Peyer's patch (tissue), 4 donors: ENCODE results near the gene NOG. TPM values are rescaled to one million over a fixed set of nuclear protein-coding genes. Genes with fewer than 3 reads are reported as not detected.

Experiments
- DNase-seq, 3 donors: peaks; one replicate each; pipeline ENCODE4 v3.0.0-alpha.2; 2017 to 2019
- H3K27ac ChIP-seq, 4 donors: fragments of 200-600 bp; sonication (generic); one replicate each; pipeline ENCODE4 v1.5.1; 2016 to 2019
- H3K27me3 ChIP-seq, 2 donors: fragments of 200-600 bp; sonication (generic); one replicate each; pipeline ENCODE4 v1.5.1; 2019
- H3K36me3 ChIP-seq, 3 donors: fragments of 200-600 bp; sonication (generic); one replicate each; pipeline ENCODE4 v1.5.1; 2016 to 2019
- H3K4me1 ChIP-seq, 4 donors: fragments of 200-600 bp; sonication (generic); one replicate each; pipeline ENCODE4 v1.5.1; 2016 to 2019
- H3K4me3 ChIP-seq, 4 donors: fragments of 200-600 bp; sonication (generic); 1 replicate in 3 of 4; 2 replicates in 1 of 4; pipeline ENCODE4 v1.5.1; 2016 to 2019; ENCODE audit warnings: mild to moderate bottlenecking in 1 of 4
- H3K9me3 ChIP-seq, 4 donors: fragments of 200-600 bp; sonication (generic); one replicate each; pipeline ENCODE4 v1.5.1; 2016 to 2019; ENCODE audit warnings: mild to moderate bottlenecking in 1 of 4
- POLR2A ChIP-seq, 2 donors: fragments of 450-650 bp; IDR thresholded peaks; one replicate each; pipeline ENCODE4 v1.5.1; 2017; ENCODE audit warnings: antibody characterized with exemption in 2 of 2, mild to moderate bottlenecking in 2 of 2, moderate library complexity in 2 of 2
- total RNA-seq, 4 donors: library from RNA; depleted of rRNA; stranded (reverse); fragments of >200 nt; gene quantifications; one replicate each; pipeline ENCODE4 v1.1.0, GENCODE V29; 2016
- TF ChIP-seq, protein P1 (sequence below), 6 experiments: fragments of 450-650 bp in 4 of 6; fragments of 200-600 bp in 2 of 6; sonication (generic) in 1 of 6; IDR thresholded peaks; one replicate each; pipeline ENCODE4 v1.5.1; 2017 to 2019; ENCODE audit warnings: antibody characterized with exemption in 6 of 6, mild to moderate bottlenecking in 3 of 6, moderate library complexity in 1 of 6

Gene NOG
- under 1 TPM in 1 of 4 donors, not detected in 3; 0.40 TPM for total RNA-seq

DNA sequence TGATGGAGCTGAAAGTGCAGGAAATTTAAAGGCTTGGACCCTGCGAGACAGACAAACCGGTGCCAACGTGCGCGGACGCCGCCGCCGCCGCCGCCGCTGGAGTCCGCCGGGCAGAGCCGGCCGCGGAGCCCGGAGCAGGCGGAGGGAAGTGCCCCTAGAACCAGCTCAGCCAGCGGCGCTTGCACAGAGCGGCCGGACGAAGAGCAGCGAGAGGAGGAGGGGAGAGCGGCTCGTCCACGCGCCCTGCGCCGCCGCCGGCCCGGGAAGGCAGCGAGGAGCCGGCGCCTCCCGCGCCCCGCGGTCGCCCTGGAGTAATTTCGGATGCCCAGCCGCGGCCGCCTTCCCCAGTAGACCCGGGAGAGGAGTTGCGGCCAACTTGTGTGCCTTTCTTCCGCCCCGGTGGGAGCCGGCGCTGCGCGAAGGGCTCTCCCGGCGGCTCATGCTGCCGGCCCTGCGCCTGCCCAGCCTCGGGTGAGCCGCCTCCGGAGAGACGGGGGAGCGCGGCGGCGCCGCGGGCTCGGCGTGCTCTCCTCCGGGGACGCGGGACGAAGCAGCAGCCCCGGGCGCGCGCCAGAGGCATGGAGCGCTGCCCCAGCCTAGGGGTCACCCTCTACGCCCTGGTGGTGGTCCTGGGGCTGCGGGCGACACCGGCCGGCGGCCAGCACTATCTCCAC is at the start of gene NOG:
NOG (plus strand) TSS at position 54 of the 674 bp plus-strand sequence; CDS start at position 579, 525 bp downstream.
- DNase-seq, result peak in 2 of 3 donors; percentile 51 to 66
- Histone ChIP-seq H3K4me3 (peak within 1 kb of the TSS; percentile 29 to 59 (median 50)), H3K27me3 (peaks cover 0 to 24% of the 10 kb centered on the region in 2 donors), H3K36me3 (no peaks in the 10 kb centered on the region), H3K27ac (peak within 1 kb of the TSS in 2 of 4 donors; percentile 33 to 61), H3K9me3 (no peaks in the 10 kb centered on the region), H3K4me1 (peaks cover 0 to 51% (median 28%) of the 10 kb centered on the region in 4 donors)
- TF ChIP-seq POLR2A (IDR thresholded peaks at IDR 0.05), result no peak
- TF ChIP-seq, protein P1, sequence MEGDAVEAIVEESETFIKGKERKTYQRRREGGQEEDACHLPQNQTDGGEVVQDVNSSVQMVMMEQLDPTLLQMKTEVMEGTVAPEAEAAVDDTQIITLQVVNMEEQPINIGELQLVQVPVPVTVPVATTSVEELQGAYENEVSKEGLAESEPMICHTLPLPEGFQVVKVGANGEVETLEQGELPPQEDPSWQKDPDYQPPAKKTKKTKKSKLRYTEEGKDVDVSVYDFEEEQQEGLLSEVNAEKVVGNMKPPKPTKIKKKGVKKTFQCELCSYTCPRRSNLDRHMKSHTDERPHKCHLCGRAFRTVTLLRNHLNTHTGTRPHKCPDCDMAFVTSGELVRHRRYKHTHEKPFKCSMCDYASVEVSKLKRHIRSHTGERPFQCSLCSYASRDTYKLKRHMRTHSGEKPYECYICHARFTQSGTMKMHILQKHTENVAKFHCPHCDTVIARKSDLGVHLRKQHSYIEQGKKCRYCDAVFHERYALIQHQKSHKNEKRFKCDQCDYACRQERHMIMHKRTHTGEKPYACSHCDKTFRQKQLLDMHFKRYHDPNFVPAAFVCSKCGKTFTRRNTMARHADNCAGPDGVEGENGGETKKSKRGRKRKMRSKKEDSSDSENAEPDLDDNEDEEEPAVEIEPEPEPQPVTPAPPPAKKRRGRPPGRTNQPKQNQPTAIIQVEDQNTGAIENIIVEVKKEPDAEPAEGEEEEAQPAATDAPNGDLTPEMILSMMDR (IDR thresholded peaks at IDR 0.05), result no peak

DNA sequence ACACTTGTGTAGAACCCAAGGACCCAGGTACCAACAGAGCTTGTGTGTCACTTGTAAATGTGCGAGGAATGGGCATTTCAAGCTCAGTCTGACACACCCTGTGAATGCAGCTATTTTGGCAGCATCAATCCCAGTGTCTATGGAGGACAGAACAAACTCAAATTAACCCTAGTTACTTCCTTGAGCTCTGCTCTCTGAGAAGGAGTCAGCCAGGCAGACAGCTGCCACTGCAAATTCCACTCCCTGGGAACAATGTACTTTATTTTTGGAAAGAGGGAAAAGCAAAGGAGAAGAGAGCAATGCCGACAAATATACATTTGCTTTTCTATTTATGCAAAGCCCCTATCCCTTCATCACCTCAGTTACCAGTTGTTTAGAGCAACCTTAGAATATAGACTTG is 48.4 kb upstream of the NOG start:
- H3K4me1 ChIP-seq, result no peaks in the 10 kb centered on the region
- no peaks in the 10 kb centered on the region for H3K9me3 ChIP-seq
- no peak overlapping the region for H3K4me3 ChIP-seq
- DNase-seq, result no peak
- H3K27ac ChIP-seq, result no peak overlapping the region
- no peaks in the 10 kb centered on the region for H3K27me3 ChIP-seq
- TF ChIP-seq, protein P1 (IDR thresholded peaks at IDR 0.05), result no peak
- H3K36me3 ChIP-seq, result no peaks in the 10 kb centered on the region

DNA sequence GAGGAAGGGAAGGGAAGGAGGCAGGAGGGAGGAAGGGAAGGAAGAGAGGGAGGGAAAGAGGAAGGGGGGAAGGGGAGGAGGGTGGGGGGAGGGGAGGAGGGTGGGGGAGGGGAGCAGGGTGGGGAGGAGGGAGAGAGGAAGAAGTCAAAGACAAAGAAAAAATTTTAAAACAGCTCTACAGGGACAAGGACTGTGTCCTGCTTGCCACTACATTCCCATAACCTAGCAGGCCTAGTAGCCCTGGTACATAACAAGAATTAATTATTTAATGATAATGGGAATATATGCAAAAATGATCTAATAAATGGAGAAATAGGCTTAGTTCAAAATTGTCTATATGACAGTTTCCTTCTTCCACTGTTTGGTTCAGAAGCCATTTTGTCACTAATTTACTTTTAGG is 47.6 kb upstream of the NOG start:
- H3K4me3 ChIP-seq, result no peak overlapping the region
- no peak for TF ChIP-seq POLR2A (IDR thresholded peaks at IDR 0.05)
- TF ChIP-seq, protein P1 (IDR thresholded peaks at IDR 0.05), result no peak
- DNase-seq, result no peak
- H3K27me3 ChIP-seq, result no peaks in the 10 kb centered on the region
- H3K36me3 ChIP-seq, result no peaks in the 10 kb centered on the region
- H3K27ac ChIP-seq, result no peak overlapping the region
- H3K9me3 ChIP-seq, result peaks cover 0 to 3% (median 0%) of the 10 kb centered on the region in 4 donors
- no peaks in the 10 kb centered on the region for H3K4me1 ChIP-seq

DNA sequence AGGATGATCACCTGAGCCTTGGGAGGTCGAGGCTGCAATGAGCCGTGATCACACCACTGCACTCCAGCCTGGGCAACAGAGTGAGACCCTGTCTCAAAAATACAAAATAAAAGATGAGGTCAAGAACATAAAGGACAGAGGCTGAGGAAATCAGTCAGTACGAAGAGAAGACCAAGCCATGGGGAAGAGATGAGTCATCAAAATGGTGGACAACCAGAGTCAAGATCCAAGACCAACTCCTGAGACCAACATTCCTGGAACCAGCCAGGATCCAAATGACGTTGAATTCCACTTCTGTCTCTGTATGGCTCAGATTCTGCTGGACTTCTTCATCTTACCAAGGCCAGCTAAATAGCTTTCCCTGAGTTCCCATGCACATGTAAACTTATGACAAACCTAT is 44.8 kb upstream of the NOG start:
- Histone ChIP-seq H3K27ac (no peak overlapping the region), H3K27me3 (no peaks in the 10 kb centered on the region), H3K9me3 (peaks cover 0 to 3% (median 0%) of the 10 kb centered on the region in 4 donors), H3K4me3 (no peak overlapping the region), H3K4me1 (no peaks in the 10 kb centered on the region), H3K36me3 (no peaks in the 10 kb centered on the region)
- DNase-seq, result no peak
- no peak for TF ChIP-seq POLR2A (IDR thresholded peaks at IDR 0.05)
- TF ChIP-seq, protein P1 (IDR thresholded peaks at IDR 0.05), result no peak

DNA sequence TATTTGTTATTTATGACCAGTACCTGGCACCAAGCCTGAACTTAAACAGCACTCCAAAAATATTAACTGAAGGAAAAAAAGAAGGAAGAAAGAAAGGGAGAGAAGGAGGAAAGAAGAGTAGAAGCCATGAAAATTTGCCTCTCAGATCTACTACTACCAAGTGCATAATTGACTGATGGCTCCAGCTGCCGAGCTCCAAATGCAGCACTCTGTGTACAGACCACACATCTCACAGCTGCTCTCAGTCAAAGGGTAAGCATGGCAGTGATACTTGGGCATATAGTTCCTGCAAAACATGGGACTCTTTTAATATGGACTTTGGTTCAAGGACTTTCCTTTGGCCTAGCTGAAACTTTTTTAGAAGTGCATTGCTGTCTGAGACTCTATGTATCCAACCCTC is 44.0 kb upstream of the NOG start:
- Histone ChIP-seq H3K4me3 (no peak overlapping the region), H3K4me1 (no peaks in the 10 kb centered on the region), H3K36me3 (no peaks in the 10 kb centered on the region), H3K27ac (no peak overlapping the region), H3K9me3 (peaks cover 0 to 3% (median 0%) of the 10 kb centered on the region in 4 donors), H3K27me3 (no peaks in the 10 kb centered on the region)
- TF ChIP-seq, protein P1 (IDR thresholded peaks at IDR 0.05), result no peak
- no peak for TF ChIP-seq POLR2A (IDR thresholded peaks at IDR 0.05)
- no peak for DNase-seq
